Panc1 (cell line): ENCODE results near the gene C1orf105. TPM values are rescaled to one million over a fixed set of nuclear protein-coding genes. Genes with fewer than 3 reads are reported as not detected.

Source experiments
- ATAC-seq: fragments of 200-7000 bp; cut with Tn5 transposase; 2 replicates; pipeline ENCODE4 v1.9.1; 2020; ENCODE audit warnings: mild to moderate bottlenecking, moderate library complexity
- BruUV-seq: library from RNA; stranded (reverse); fragments of 400-500 nt; replicated peaks from 2 replicates; lab custom pipeline; 2021; lab: Mats Ljungman, UMichigan
- CTCF ChIA-PET: fragments of 300-600 bp; sonication (Branson Sonifier 250); formaldehyde crosslinking; loops from one replicate; lab custom pipeline; 2022; ENCODE audit warnings: antibody characterized with exemption; lab: Charles Lee
- POLR2A ChIA-PET: fragments of 300-600 bp; sonication (Branson Sonifier 250); formaldehyde crosslinking; loops from one replicate; lab custom pipeline; 2022; ENCODE audit warnings: antibody characterized with exemption; lab: Charles Lee
- DNase-seq: peaks from one replicate; pipeline ENCODE4 v3.0.0-alpha.2; 2010; ENCODE audit warnings: low read depth, low spot score
- H3K27ac ChIP-seq: 2 replicates; pipeline ENCODE4 v1.5.1; 2011; ENCODE audit warnings: mild to moderate bottlenecking, low read length, inconsistent platforms
- H3K27me3 ChIP-seq: fragments of 200-500 bp; sonication (Bioruptor generic); 2 replicates; pipeline ENCODE4 v1.6.0; 2014; ENCODE audit warnings: low read length, inconsistent platforms; ENCODE audit not compliant: control insufficient read depth, insufficient read depth
- H3K36me3 ChIP-seq: fragments of 200-500 bp; sonication (Bioruptor generic); 2 replicates; pipeline ENCODE4 v1.5.1; 2014; ENCODE audit warnings: inconsistent platforms, mild to moderate bottlenecking, low read length, moderate library complexity; ENCODE audit not compliant: control insufficient read depth, insufficient read depth
- H3K4me1 ChIP-seq: 2 replicates; pipeline ENCODE4 v1.5.1; 2011; ENCODE audit warnings: inconsistent platforms, mild to moderate bottlenecking, low read length, moderate library complexity; ENCODE audit not compliant: control insufficient read depth, insufficient read depth
- H3K4me3 ChIP-seq, 2 experiments: 2 replicates each; pipeline ENCODE4 v1.5.1; 2011 to 2012; ENCODE audit warnings: low read depth in 2 of 2, low read length in 2 of 2, mild to moderate bottlenecking in 2 of 2, inconsistent platforms in 1 of 2, moderate library complexity in 1 of 2
- H3K9me3 ChIP-seq: fragments of 200-500 bp; sonication (Bioruptor generic); 2 replicates; pipeline ENCODE4 v1.5.1; 2014; ENCODE audit warnings: low read depth, mild to moderate bottlenecking, inconsistent platforms, low read length, moderate library complexity; ENCODE audit not compliant: control insufficient read depth, insufficient read depth
- CTCF ChIP-seq: fragments of 450-650 bp; IDR thresholded peaks from 2 replicates; pipeline ENCODE4 v1.5.1; 2017; ENCODE audit warnings: mild to moderate bottlenecking
- POLR2AphosphoS5 ChIP-seq: IDR thresholded peaks from 2 replicates; pipeline ENCODE4 v1.6.1; 2012; ENCODE audit warnings: mild to moderate bottlenecking, low read depth, low read length, moderate library complexity
- REST ChIP-seq, 2 experiments: IDR thresholded peaks; 2 replicates each; pipeline ENCODE4 v1.6.1; 2011 to 2012; ENCODE audit warnings: low read depth in 2 of 2, control low read depth in 1 of 2, low read length in 1 of 2, mild to moderate bottlenecking in 1 of 2, moderate library complexity in 1 of 2; ENCODE audit not compliant: insufficient read depth in 1 of 2
- SIN3A ChIP-seq: IDR thresholded peaks from 2 replicates; pipeline ENCODE4 v1.6.1; 2012; ENCODE audit warnings: low read depth, mild to moderate bottlenecking, low read length, moderate library complexity, borderline replicate concordance; ENCODE audit not compliant: insufficient read depth
- TCF7L2 ChIP-seq: IDR thresholded peaks from 2 replicates; pipeline ENCODE4 v1.6.1; 2011; ENCODE audit warnings: mild to moderate bottlenecking, low read depth, low read length, inconsistent platforms
- in situ Hi-C: cut with HindIII; loops from 2 replicates; pipeline ENCODE4 v1.10.0; 2016; ENCODE audit warnings: low sequenced_read_pairs, low pct_unique_long_range_greater_than_20kb
- intact Hi-C: fragments of 100-400 bp; cut with micrococcal nuclease; formaldehyde crosslinking; loops from one replicate; pipeline ENCODE4 v1.10.0; 2022; ENCODE audit not compliant: unreplicated experiment
- total RNA-seq: library from RNA; stranded (reverse); gene quantifications from one replicate; pipeline ENCODE4 v1.2.1, GENCODE V29; 2021; ENCODE audit not compliant: unreplicated experiment

Gene C1orf105
- total RNA-seq, 1 experiment from 2014 or later: not detected

GRCh38 chr1:172500207-172500606 lies 79.7 kb downstream of the C1orf105 start:
- no peaks in the 10 kb centered on the region; the same call in 1 of the 2 replicates for H3K4me1 ChIP-seq
- CTCF ChIA-PET: no interaction called here
- intact Hi-C loops: no loop called here
- BruUV-seq: no TSS peak
- no peak overlapping the region for H3K27ac ChIP-seq
- no peak for ATAC-seq
- no peaks in the 10 kb centered on the region for H3K36me3 ChIP-seq
- H3K9me3 ChIP-seq: no peaks in the 10 kb centered on the region
- POLR2A ChIA-PET: no interaction called here
- in situ Hi-C loops: no loop called here
- peaks cover 2% of the 10 kb centered on the region; the same call in 1 of the 2 replicates for H3K27me3 ChIP-seq
- no peak overlapping the region for H3K4me3 ChIP-seq
- TF ChIP-seq TCF7L2 (no peak), REST (IDR thresholded peaks at IDR 0.05; ENCODE audit: insufficient read depth in 1 of 2, low read depth in 2 of 2, low read length in 1 of 2) (no peak), POLR2AphosphoS5 (no peak), SIN3A (no peak), CTCF (no peak)
- DNase-seq: no peak

GRCh38 chr1:172507741-172508140 lies 87.3 kb downstream of the C1orf105 start:
- POLR2A ChIA-PET: no interaction called here
- intact Hi-C loops (no loop called here), in situ Hi-C loops (no loop called here)
- no peaks in the 10 kb centered on the region for H3K36me3 ChIP-seq
- peaks cover 2% of the 10 kb centered on the region for H3K27me3 ChIP-seq
- TF ChIP-seq CTCF: no peak
- TF ChIP-seq SIN3A: no peak
- TF ChIP-seq POLR2AphosphoS5: no peak
- TF ChIP-seq REST (IDR thresholded peaks at IDR 0.05; ENCODE audit: insufficient read depth in 1 of 2, low read depth in 2 of 2, low read length in 1 of 2): no peak
- no peak for TF ChIP-seq TCF7L2
- CTCF ChIA-PET: no interaction called here
- H3K4me1 ChIP-seq: no peaks in the 10 kb centered on the region
- H3K27ac ChIP-seq: no peak overlapping the region
- no TSS peak for BruUV-seq
- no peak overlapping the region for H3K4me3 ChIP-seq
- ATAC-seq: no peak
- H3K9me3 ChIP-seq: no peaks in the 10 kb centered on the region
- DNase-seq: no peak
